HG03575 (cell line): ENCODE data around the gene NR1H3.

Experiments used
- ATAC-seq: cut with Tn5 transposase; IDR thresholded peaks from one replicate; pipeline ENCODE4 v1.9.1; 2021; ENCODE audit not compliant: unreplicated experiment, insufficient number of reproducible peaks, low FRiP score; ENCODE audit errors: extremely low read depth

Gene NR1H3

DNA sequence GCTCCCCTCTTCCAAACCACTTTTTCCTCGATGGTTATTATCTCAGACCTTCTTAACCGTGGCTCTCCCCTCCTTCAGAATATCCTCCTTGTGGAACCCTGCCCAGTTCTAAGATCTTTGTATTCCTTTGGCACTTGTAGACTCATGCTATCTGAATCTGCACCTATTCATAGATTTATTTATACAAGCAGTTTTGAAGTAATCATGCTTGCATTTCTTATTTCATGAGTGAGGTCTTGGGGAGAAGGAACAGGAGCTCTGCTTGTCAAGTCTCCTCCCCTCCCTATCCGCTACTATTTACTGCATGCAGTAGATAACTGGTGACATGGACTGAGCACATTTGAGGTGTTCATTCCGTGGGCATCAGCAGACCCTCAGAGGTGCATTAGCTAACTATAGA lies 6.7 kb downstream of the NR1H3 start:
- no peak for ATAC-seq

DNA sequence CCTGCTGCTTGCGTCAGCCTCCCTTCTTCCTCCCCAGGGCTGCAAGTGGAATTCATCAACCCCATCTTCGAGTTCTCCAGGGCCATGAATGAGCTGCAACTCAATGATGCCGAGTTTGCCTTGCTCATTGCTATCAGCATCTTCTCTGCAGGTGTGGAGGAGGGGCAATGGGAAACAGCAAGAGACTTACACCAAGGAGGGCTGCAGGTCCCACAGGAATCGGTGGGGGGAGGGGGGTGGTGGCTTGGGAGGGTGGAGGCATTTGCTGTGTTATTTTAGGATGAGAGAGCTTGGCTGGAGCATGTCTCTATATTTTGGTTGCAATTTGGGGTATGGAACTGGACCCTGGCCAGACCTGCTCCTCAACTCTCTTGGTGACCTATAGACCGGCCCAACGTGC lies 10.1 kb downstream of the NR1H3 start:
- ATAC-seq, result no peak

DNA sequence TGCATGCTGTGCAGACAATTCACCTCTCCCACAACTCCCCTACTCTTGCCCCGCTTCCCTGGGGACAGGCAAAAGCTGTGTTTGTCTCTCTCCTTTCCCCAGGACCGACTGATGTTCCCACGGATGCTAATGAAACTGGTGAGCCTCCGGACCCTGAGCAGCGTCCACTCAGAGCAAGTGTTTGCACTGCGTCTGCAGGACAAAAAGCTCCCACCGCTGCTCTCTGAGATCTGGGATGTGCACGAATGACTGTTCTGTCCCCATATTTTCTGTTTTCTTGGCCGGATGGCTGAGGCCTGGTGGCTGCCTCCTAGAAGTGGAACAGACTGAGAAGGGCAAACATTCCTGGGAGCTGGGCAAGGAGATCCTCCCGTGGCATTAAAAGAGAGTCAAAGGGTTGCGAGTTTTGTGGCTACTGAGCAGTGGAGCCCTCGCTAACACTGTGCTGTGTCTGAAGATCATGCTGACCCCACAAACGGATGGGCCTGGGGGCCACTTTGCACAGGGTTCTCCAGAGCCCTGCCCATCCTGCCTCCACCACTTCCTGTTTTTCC lies 10.7 kb downstream of the NR1H3 start:
- no peak for ATAC-seq

DNA sequence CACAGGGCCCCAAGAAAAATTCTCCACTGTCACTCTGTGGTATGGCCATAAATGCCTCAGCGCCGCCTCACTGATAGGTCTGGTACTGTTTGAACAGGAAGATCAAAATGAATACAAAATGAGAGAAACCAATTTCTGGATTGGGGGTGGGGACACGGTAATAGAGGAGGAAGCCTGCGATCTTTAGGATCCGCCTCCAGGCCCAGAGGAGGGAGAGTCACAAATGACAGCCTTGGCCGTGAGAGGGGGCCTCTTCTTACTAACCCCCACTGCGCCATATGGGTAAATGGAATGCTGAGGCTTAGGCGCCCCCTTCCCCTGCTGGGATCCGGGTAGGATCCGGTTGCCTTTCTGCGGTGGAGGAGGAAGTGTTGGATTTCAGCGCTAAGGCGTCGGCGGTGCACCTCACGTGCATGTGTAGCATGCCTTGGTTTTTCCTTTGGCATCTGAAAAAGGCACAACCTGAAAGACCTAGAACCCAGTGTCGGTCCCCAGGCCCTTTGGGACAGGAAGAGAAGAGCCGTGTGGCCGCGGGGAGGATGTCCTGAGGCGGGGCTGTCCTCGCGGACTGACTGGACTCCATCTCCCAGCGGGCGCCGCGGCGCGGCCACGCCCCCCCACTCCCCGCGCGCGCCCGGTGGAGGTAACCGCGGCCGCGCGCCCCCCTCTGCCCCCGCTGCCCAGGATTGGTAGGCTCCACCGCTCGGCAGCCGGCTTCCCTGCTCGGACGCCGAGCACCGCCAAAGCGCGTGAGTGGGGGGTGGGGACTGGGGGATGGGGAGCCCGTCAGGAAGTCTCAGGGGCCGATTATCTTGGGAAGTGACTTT lies 11.4 kb downstream of the NR1H3 start:
- ATAC-seq, result no peak

DNA sequence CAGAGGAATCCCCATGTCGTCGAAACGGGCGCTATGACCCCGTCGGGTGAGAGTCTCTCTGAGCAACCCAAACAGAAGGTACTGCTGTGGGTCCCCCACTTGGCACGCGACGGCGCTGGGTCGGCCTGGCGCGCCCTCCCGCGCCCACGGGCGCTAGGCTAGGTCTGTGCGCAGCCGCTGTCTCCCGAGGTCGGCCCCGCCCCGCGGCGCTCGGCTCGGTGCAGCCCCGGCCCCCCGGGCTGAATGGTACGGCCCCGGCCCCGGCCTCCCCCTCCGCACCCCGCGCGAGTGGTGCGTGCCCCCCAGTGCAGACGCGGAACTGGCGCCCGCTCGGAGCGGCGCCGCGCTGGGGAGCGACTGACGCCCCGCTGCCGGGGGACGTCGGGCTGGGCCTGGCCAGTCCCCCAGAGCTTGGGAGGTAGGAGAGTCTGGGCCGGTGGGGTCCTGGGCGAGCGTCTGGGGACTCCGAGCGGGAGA lies 12.1 kb downstream of the NR1H3 start, which contains the start of gene MADD:
Gene MADD (plus strand): TSS at position 305 of the 477 bp plus-strand sequence.
- ATAC-seq, result no peak

DNA sequence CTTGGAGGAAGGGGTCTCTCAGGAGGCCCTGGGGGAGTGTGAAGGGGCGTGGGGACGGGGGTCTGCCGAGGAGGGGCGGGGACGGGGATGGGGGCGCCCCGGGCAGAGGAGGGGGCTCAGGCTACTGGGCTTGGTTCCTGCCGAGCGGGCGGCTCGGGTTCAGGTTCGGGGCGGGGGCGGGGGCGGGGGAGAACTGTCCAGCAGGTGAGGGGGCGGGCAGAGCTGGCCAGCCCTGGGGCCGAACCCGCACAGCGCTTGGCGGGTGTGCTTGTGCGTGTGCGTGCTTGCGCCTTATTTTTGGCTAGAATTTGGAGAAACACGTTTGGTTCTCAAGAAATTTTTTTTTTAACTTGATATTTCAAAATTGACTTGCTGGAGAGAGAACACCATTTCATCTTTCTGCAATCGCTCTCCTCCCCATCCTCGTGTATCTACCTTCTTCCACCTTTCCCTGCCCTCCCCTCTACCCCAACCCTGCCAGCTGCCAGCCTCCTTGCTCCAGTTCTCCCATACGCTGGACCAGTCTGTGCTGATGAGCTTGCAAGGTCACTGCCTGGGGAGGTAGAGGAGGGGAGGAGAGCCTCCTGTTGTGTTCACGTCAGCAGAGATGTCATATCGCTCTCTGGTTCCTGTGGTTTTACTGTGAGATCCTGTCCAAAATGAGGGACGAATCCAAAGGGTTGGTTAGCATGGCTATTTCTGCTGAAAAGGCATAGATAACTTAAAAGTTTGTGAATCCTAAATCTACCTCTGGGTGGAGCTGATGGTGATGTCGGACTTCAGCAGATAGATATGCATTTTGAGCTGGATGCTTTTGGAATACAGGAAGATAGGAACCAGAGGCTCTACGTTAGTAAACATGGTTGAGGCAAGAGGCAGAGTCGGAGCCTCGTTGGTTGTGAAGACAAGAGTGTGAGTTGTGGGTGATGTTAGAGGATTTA lies 12.8 kb downstream of the NR1H3 start:
- ATAC-seq, result no peak

DNA sequence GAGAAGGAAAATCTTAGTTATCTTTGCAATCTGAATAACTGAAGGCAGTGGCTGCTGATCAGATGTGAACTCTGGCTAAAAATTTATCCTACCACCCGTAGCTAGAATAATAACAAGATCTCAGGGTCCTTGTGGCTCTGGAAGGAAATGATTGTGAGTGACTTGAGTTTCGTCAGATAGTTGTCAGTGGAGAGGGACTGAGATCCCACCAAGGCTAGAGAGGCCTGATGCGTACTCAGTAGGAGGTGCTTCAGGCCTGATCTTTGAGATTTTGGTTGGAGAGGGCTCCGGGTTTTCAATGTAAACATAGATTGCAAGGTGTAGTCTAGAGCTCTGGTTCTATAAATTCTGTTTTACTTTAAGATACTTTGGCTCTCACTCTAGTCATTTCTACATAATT lies 13.5 kb downstream of the NR1H3 start:
- no peak for ATAC-seq

DNA sequence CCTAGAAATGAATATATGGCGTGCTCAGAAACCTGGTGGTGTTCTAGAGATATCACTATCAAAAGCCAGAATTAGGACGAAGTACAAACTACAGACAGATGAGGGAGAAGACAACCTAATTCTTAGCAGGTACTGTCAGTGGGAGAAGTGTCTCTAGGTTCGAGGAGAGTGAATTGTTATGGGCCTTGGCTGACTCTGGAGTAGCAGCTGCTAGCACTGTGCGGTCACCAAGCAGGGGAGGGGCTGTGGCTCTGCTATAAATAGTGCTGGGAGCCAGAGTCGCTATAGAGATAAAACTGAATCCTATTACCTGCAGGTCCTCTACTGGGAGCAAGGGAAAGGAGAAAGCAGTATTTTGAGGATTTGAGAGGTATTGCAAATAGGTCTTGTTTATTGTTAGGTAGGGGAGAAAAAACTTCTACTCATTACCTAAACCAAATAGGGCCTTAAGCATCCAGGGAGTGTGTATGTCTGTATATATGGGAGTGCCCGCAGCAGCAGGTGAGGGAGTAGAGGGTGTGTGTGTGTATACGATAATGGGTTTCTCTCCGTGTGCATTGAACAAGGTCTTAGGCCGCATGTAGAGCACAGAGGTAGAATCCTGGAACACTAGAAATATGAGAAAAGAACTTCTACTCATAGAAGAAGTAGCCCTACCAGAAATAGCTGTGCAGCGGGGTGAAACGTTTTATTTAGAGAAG lies 14.3 kb downstream of the NR1H3 start:
- no peak for ATAC-seq

DNA sequence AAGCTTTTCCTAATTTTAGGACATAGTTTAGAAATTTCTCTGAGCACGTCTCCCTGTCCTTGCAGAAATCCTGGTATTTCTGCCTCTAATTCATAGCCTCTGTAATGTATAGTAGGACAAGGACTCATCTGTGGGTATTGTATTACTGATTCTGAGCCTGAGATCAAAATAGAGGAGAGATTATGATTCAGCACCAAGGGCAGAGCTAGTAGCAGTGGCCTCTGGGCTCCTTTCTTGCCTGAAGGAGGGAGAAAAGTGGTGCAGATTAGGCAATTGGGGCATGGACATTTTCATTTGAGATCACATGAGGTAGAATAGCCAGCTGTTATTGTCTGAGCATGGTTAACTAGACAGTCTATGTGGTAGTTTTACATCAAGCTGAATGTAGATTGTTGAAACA lies 14.9 kb downstream of the NR1H3 start:
- ATAC-seq, result no peak

DNA sequence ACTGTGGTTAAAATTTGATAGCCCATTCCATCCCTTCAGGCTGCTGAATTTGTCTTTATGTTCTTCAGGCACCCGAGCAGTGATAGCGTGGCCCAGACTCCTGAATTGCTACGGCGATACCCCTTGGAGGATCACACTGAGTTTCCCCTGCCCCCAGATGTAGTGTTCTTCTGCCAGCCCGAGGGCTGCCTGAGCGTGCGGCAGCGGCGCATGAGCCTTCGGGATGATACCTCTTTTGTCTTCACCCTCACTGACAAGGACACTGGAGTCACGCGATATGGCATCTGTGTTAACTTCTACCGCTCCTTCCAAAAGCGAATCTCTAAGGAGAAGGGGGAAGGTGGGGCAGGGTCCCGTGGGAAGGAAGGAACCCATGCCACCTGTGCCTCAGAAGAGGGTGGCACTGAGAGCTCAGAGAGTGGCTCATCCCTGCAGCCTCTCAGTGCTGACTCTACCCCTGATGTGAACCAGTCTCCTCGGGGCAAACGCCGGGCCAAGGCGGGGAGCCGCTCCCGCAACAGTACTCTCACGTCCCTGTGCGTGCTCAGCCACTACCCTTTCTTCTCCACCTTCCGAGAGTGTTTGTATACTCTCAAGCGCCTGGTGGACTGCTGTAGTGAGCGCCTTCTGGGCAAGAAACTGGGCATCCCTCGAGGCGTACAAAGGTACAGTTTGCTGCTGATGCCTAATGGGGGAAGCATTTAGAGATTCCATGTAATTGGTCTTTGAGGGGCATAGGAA lies 16.9 kb downstream of the NR1H3 start:
- no peak for ATAC-seq

DNA sequence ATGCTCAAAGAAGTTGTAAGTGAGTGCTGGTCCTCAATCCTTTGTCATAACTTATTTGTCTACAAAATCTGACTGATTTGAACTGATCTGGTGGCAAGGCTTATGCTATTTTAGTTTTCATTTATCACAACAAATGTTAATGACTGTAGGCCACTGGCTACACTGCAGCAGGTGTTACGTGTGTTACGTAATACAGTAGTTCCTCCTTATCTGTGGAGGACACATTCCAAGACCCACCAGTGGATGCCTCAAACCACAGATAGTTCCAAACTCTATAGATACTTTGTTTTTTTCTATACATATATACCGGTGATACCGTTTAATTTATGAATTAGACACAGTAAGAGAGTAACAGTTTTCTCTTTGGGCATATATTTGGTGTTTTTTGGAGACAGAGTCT lies 19.1 kb downstream of the NR1H3 start:
- ATAC-seq, result no peak

DNA sequence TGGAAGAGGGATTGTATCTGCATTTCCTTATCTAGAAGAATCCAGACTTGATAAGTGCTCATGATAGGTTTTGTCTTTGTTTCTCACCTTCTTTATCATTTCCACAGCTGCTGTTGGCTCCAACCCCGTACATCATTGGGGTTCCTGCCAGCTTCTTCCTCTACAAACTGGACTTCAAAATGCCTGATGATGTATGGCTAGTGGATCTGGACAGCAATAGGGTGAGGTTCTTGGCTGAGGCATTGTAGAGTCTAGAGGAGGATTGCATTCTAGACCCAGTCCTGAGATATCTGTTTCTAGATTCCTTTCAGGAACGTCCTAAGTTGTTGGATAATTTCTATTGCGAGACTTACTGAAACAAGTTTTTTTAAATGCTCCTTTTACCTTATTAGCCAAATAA lies 20.3 kb downstream of the NR1H3 start:
- ATAC-seq, result no peak

DNA sequence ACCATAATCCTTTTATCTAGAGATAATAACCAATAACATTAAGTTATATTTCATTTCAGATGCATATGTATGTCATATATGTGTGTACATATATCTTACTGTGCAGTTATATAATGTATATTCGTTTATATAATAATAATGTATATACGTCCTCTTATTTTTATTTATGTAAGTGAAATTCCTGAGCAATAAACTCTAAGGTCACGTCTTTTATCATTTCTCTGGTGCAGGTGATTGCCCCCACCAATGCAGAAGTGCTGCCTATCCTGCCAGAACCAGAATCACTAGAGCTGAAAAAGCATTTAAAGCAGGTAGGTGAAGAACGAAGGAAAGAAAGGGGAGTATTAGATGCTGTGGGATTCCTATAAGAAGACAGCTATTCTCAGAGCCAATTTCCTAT lies 21.0 kb downstream of the NR1H3 start:
- ATAC-seq, result no peak

DNA sequence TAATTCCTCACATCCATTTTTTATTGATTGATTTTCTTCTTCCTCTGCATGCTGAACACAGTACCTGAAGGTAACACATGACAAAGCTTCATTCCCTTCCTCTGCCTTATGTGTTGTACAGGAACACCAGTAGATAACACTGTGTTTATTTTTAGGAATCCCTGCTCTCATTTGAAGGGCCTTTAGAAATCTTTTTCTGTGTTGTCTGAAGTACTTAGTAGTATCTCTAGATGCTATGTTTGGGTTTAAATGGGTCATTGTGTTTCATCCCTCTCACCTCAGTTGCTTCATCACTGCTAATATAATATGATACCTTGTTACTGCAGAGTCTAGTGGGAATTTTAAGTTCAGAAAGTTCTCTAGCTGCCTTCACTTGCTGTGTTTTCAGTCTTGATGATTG lies 22.3 kb downstream of the NR1H3 start:
- ATAC-seq, result no peak

DNA sequence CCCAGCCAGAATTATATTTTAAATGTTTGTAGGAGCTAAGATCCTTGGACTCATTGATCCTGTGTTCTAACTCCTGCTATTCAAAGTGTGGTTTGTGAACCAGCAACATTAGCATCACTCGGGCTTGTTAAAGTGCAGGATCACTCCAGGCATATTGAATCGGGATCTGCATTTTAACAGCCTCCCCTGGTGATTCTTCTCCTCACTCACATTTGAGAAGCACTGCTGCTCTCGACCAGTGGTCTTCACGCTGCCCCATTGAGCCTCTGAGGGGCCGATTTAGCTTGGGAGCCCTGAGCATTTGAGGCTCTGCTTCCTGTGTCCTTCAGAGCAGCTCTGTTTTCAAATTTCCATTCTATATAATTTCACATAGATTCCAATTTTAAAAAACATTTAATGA lies 23.1 kb downstream of the NR1H3 start:
- ATAC-seq, result no peak

DNA sequence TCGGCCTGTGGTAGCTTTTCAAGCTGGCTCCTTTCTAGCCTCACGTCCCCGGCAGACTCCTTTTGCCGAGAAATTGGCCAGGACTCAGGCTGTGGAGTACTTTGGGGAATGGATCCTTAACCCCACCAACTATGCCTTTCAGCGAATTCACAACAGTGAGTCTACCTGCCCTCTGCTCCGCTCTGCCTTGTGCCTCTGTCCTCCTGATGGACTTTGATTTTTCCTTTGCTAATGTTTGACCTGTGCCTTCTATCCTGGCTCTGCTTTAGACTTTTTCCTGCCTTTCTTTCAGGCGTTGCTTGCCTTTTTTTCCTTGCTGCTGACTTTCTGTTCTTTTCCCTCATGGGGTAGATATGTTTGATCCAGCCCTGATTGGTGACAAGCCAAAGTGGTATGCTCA lies 24.7 kb downstream of the NR1H3 start:
- ATAC-seq, result no peak

DNA sequence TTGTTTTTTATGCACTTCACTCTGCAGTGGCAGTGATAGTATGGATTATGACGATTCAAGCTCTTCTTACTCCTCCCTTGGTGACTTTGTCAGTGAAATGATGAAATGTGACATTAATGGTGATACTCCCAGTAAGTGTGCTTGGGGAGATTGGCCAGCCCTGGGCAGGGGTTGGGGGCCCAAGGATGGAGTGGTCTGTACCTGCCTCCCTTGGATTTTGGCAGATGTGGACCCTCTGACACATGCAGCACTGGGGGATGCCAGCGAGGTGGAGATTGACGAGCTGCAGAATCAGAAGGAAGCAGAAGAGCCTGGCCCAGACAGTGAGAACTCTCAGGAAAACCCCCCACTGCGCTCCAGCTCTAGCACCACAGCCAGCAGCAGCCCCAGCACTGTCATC lies 26.4 kb downstream of the NR1H3 start:
- no peak for ATAC-seq

DNA sequence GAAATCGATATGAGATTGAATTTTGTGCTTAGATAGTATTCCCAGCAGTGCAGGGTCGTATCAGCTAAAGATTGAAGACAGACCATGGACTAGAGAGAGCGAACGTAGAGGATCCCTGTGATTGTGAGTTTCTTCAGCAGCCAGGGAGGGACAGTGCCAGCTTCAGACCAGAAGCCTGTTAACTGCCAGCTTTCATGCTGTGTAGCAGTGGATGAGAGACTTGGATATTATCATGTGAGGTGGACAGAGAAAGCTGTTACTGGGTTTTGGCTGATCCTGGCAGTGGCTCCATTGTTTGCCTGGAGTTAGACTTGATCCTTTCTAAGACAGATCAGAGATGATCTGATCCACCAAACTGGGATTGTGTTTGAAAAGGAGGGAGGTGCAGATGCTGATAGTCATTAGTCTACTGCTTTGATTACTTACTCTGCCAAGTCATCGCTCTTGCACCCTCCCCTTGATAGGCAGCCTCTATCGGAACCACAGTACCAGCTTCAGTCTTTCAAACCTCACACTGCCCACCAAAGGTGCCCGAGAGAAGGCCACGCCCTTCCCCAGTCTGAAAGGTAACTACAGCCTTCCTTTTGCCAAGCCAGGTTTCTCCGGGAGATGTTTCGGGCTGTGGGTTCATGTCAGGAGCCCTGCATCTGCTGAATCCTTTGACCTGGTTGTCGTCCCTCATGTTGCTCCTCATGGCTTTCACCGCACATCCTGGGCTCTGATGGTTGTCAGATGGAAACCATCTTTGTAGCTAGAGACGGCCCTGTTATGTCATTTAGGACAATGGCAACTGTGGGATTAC lies 28.4 kb downstream of the NR1H3 start:
- no peak for ATAC-seq
